ENCODE measurements around the gene CNOT8.

Gene CNOT8

DNA sequence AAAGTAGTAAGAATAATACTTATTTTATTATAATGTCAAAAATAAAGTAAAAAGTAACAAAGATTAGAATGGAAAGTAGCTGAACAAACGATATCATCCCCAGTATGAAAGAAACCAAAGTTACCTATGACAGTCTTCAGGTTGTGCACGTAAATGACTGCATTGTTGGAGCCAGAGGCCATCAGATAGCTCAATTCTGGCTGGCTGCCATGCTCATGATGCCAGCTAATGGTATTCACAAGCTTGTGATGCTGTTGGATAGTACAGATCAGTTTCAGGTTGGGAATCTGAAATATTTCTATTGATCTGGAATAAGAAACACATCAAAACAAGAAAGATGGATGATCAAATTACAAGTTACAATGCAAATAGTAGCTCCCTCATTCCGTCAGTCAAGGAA is 58.4 kb downstream of the CNOT8 start:
- no peak for DNase-seq (ENCODE audit: low read depth in 2 of 2, low spot score in 1 of 2)

DNA sequence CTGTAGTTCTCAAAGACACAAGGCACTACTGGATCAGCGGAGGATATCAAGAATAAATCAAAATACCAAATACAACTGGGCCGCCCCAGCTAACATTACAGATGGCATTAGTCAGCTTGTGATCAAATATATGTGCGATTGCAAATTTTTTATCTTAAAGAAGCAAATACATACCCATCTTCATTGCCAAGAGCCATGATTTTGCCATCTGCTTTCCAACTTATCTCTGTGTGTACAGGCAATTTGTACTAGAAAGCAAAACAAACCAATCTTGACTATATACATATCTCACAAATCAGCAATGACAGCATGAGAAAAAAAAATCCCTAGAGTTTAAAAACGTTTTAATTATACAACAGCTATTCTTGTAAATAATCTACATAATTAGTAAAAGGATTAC is 59.3 kb downstream of the CNOT8 start:
- DNase-seq (ENCODE audit: low read depth in 2 of 2, low spot score in 1 of 2): no peak

DNA sequence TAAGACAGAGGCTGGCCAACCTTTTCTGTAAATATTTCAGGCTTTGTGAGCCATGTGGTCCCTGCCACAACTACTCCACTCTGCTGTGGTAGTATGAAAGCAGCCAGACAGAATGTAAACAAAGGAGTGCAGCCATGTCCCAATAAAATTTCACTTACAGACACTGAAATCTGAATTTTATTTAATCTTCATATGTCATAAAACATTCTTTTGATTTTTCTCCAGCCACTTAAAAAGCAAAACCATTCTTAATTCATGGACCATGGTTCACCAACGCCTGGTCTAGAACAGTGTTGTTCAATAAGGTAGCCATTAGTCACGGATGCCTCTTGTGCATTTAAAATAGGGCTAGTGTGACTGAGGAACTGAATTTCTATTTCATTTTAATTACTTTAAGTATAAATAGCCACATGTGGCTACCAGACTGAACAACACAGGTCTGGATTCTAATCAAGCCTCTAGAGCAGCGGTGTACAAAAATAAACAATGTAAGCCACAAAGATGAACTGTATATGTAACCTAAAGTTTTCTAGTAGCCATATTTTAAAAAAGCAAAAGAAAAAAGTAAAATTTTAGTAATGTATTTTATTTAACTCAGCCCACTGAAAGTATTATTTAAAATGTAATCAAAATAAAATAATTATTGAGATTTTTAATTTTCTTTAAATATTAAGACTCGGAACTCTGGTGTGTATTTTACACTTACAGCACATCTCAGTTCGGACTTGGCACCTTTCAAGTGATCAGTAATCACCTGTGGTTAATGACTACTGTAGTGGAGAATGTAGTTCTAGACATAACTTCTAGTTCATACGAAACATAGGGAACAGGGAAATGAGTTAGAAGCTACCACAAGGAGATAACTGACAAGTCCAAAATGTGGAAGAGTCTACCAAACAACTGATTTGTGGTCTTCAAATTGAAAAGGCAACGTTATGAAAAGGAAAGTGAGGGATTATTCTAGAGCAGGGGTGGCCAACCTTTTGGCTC is 65.3 kb downstream of the CNOT8 start:
- DNase-seq (ENCODE audit: low read depth in 2 of 2, low spot score in 1 of 2): no peak
